Right renal pelvis (tissue), 4 donors: Measurements from ENCODE around the gene STK26. TPM values are rescaled to one million over a fixed set of nuclear protein-coding genes. Genes with fewer than 3 reads are reported as not detected.
"Not testable (repeated sequence)": the region's sequence is repeated elsewhere in the genome, so short reads cannot be mapped to it uniquely, and the experiment has no call there.

Source experiments
- DNase-seq, 4 donors: peaks; one replicate each; pipeline ENCODE4 v3.0.0-alpha.2; 2013; ENCODE audit warnings: low read depth in 4 of 4, low spot score in 3 of 4, missing footprints in 1 of 4
- polyA plus RNA-seq, 4 donors: library from polyadenylated mRNA; unstranded; fragments of 120-200 nt; gene quantifications; one replicate each; pipeline ENCODE4 v1.2.1, GENCODE V29; 2013; ENCODE audit not compliant: insufficient read length in 4 of 4

The STK26 gene
- polyA plus RNA-seq, 4 donors, result 9.6 to 12.2 (median 10.7) TPM

GRCh38 chrX:132090403-132091159 lies 67.5 kb downstream of the STK26 start:
- no peak for DNase-seq

DNA sequence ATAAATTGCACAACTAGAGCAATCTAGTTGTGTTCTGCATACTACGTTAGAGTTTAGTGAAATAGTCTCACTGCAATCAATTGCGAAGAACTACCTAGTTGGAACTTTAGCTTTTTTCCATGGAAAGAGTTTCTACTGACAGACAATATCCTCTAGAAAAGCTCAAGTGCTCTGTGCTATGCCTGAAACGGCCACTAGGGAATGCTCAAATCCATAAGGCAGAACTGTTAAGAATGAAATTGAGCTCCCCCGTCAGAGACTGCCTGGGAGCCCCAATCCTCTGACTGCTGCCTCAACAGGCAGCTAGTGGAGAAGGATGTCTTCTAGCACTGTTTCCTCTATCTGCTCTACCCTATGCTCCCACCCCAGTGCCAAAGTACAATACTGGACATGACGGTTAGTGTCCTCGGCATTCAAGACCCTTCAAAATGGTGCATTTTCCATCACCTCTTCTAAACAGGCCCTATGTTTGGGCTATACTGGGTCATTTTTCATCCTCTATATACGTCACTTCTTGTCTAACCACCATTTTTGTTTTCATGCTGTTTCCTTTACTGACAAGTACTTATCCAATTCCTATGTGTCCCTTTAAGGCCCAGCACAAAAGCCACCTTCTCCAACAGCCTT lies 69.5 kb downstream of the STK26 start:
- DNase-seq, result peak; percentile 28 to 44 (median 34)

DNA sequence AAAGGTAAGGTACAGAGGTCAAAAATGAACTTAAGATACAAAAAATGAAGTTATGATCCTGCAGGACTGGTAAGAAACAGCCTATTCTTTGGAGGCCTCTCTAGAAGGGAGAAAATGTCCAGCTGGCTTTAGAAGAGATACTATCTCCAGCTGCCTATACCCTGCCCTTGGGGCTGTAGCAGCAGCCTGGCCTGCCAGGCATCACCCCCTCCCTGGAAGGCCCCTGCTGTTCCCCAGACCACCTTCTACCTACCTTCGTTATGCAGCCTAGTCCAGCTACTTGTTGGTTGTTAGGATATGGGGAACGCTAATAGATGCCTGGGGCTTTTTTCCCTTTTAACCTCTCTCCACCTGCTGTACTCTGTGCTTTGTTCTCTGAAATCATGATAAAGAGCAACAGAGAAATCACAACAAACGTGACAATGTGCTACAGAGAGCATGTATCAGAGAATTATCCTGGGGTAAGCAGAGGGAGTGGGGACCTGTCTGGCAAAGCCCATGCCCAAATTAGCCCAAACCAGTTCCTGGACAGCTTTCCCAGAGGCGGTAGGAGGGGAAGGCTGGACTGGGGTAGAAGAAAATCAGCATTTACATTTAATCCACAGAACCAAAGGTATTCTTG lies 70.2 kb downstream of the STK26 start:
- no peak for DNase-seq

DNA sequence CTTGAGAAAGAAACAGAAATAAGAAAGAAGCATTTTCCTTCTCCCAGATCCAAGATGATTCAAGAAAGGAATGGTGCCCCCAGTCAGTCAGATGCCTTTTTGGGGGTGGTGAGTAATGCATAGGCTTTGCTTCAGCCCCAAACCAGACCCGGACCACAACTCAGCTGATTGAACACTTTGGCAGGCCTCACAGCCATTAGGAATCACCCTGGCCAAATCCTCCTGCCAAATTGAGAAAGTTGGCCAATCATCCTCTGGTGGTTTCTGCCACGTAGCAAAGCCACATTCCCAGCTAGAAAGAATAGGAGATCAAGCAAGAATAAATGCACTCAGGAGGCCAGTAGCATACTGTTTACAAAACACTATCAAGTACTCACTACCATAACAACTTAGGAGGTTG lies 71.1 kb downstream of the STK26 start:
- no peak for DNase-seq

- DNase-seq, result not testable (repeated sequence)
Observed at GRCh38 chrX:132098704-132099103, 75.6 kb downstream of the STK26 start.

GRCh38 chrX:132101206-132101605 lies 78.1 kb downstream of the STK26 start:
- no peak for DNase-seq

GRCh38 chrX:132101799-132102198 lies 78.7 kb downstream of the STK26 start:
- peak in 1 of 4 donors; percentile 4 for DNase-seq

GRCh38 chrX:132107291-132107690 lies 84.2 kb downstream of the STK26 start:
- DNase-seq, result no peak

DNA sequence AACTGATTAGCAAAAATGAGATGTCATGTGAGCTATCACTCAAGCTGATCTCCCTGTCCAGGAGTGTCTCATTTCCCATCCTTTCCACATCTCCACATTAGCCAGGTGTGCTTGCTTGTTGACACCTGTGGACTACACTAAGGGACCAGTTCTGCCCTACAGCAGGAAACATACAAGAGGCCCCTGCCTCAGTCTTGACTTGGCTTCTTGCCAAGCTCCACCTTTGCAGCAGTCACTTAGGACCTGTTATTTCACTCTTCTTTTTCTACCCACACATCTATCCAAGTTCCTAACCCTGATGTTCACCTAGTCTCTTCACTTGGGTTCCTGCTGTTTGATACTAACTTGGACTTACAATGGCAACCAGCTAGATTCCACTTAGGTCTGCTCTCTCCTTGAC lies 91.5 kb downstream of the STK26 start:
- no peak for DNase-seq

DNA sequence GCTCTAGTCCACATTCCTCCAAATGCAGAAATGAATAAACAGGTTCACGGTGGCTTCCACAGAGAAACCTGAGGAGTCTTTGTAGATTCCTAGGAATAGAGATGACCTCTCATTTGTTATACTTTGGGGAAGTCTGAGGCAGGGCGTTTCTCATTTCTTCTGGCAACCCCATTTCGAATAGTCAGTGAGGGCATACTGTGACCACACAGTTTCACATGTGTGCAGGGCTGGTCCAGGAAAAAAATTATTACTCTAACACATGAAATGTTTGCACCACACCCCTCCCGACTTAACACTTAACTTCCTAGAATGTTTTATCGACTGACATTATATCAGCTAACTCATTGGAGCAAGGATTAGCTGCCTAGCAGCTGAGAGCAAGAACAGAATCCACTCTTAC lies 92.7 kb downstream of the STK26 start:
- no peak for DNase-seq

- no peak for DNase-seq
Observed at GRCh38 chrX:132118358-132118757, 95.3 kb downstream of the STK26 start.

GRCh38 chrX:132119283-132119682 lies 96.2 kb downstream of the STK26 start:
- no peak for DNase-seq

DNA sequence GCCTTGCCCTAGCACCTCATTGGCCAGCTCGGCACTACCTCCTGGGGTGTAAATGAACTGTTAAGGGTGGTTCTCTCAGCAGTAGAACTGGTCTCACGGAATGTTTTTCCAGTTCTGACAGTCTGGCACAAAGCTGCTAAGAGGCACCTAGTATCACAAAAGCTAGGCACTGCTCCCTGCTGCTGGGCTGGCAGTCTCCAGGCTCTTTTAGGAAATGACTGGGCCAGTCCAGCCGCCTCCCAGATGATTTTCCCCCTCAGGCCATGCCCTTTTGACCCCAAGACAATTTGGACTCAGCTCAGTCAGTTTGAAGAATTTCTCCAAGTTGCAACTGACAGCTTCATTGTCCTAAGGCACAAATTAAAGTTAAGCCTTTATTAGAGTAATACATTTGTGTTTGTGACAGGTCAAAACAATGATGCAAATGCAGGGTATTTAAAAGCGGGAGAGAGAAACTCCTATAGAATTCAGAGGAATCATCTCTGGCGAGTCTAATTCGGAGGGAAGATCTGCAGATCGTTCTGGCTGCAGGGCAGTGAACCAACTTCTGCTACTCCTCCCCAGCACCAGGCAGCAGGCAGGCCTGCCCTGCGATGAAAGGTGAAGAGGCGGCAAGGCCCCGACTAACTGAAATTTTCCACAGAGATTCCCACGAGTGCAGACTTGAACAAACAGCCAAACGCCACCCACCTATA lies 96.9 kb downstream of the STK26 start:
- DNase-seq, result no peak

DNA sequence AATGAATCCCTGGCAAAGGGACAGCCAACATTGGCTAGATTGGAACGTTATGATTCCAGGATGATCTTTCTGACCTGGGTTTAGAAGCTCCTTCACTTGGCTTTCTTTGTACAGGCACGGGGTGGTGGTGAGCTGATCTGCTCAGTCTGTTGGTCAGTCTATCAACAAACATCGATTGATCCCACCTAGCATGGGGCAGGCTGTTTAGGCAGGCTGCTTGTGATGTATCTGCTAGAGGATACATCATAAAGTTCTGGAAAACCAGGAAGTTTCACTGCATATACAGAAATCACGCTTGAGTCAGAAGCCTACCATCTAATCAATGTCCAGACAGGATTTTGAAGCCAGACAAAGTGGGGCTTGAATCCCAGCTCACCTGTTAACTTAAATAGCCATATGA lies 97.8 kb downstream of the STK26 start:
- no peak for DNase-seq

Other genes starting within 250 kb of the STK26 start
- 1 to 10 TPM; 1.2 to 2.1 (median 1.6) TPM for gene FRMD7, start 104.7 kb downstream of the STK26 start, polyA plus RNA-seq
- gene RAP2C, start 196.1 kb downstream of the STK26 start, polyA plus RNA-seq, result 10 to 100 TPM; 42.2 to 54.0 (median 49.6) TPM